Gastroesophageal sphincter (tissue), 3 donors: ENCODE results near the gene C1QTNF1.
A peak's percentile ranks its signal among the peaks of the same experiment; 100 is the strongest.

ENCODE experiments used
- POLR2A ChIP-seq, 2 donors: fragments of 450-650 bp; IDR thresholded peaks; one replicate each; pipeline ENCODE4 v1.6.1; 2017; ENCODE audit warnings: antibody characterized with exemption in 2 of 2, mild to moderate bottlenecking in 2 of 2, moderate library complexity in 1 of 2
- POLR2AphosphoS5 ChIP-seq: sonication (generic); formaldehyde crosslinking; IDR thresholded peaks from one replicate; pipeline ENCODE4 v1.6.1; 2017; ENCODE audit warnings: antibody characterized with exemption
- TF ChIP-seq, protein P1 (sequence below), 4 experiments: fragments of 200-600 bp in 2 of 4; fragments of 450-650 bp in 2 of 4; sonication (generic) in 1 of 4; IDR thresholded peaks; one replicate each; pipeline ENCODE4 v1.5.1; 2017 to 2019; ENCODE audit warnings: antibody characterized with exemption in 4 of 4, mild to moderate bottlenecking in 2 of 4, moderate library complexity in 2 of 4

DNA sequence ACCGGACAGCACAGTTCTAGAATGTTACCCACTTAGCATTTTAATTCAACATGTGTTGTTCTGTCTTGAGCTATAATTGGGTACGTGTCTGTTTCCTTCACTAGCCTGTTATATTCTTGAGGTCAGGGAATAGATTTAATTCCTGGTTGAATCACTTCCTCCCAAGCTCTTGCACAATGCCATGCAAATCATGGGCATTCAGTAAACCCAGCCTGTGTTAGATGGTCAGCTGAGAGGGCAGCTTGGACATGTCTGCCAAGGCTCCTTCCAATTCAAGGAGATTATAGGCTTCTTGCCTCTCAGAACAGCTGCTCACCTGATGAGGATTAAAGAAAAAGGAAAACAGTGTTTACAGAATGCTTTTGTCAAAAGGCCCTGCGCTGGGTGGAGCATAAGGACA is 12.6 kb downstream of the C1QTNF1 start:
- TF ChIP-seq POLR2A (IDR thresholded peaks at IDR 0.05) (no peak), POLR2AphosphoS5 (peak; percentile 44)
- TF ChIP-seq, protein P1, sequence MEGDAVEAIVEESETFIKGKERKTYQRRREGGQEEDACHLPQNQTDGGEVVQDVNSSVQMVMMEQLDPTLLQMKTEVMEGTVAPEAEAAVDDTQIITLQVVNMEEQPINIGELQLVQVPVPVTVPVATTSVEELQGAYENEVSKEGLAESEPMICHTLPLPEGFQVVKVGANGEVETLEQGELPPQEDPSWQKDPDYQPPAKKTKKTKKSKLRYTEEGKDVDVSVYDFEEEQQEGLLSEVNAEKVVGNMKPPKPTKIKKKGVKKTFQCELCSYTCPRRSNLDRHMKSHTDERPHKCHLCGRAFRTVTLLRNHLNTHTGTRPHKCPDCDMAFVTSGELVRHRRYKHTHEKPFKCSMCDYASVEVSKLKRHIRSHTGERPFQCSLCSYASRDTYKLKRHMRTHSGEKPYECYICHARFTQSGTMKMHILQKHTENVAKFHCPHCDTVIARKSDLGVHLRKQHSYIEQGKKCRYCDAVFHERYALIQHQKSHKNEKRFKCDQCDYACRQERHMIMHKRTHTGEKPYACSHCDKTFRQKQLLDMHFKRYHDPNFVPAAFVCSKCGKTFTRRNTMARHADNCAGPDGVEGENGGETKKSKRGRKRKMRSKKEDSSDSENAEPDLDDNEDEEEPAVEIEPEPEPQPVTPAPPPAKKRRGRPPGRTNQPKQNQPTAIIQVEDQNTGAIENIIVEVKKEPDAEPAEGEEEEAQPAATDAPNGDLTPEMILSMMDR (IDR thresholded peaks at IDR 0.05): no peak
